Measurements from ENCODE around the gene RAB17.
A peak's percentile ranks its signal among the peaks of the same experiment; 100 is the strongest.

The RAB17 gene, protein sequence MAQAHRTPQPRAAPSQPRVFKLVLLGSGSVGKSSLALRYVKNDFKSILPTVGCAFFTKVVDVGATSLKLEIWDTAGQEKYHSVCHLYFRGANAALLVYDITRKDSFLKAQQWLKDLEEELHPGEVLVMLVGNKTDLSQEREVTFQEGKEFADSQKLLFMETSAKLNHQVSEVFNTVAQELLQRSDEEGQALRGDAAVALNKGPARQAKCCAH

DNA sequence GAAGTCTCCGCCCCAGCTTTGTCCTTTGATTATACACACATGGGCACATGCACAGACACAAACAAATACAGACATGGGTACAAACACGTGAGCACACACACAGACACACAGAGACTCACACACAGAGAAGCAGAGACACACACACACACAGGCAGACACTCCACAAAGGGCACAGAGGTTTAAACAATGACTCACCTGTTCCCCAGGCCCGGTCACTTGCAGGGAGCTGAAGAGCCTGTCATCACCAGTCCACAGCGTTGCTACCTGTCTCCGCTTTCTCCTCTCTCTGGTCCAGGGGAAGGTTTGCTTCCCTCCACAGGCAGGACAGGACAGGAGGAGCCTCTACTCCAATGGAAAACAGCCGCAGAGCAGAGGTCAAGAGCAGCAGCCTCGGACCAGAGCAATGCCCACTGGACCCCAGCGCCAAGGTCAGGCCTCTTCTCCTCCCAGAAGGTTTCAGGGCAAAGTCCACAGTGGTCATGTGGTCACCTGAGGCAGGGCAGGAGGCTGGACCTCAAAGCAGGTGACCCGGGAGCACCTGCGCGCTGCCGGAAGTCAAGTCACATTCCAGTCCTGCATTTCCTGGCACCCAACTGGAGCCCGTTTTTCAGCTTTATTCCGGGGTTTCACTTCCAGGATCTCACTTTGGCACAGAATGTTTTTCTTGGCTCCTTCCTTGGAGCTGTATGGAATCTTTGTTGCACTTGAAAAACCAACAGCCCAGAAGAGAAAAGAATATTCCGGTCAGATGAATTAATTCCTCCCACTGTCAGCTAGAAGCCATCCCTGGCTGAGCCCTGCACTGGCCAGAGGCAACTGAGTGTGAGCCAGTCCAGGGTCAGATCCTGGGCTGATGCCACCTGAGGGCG is at the start of gene RAB17:
RAB17 (minus strand) TSS at position 463 of the 869 bp plus-strand sequence. CDS start 4,580 bp downstream, outside the sequence.
- no peak within 1 kb of the TSS for H3K27ac ChIP-seq (ENCODE audit: low read depth, low read length)
- H3K27me3 ChIP-seq (ENCODE audit: control insufficient read depth, insufficient read depth, low read length) = no peaks in the 10 kb centered on the region
- H3K9ac ChIP-seq (ENCODE audit: low read length) = no peak within 1 kb of the TSS
- H3K4me3 ChIP-seq (ENCODE audit: low read length) = peak within 1 kb of the TSS; percentile 53
- no peaks in the 10 kb centered on the region for H3K36me3 ChIP-seq (ENCODE audit: control insufficient read depth, insufficient read depth, low read length)
- peaks cover 12% of the 10 kb centered on the region for H3K4me1 ChIP-seq (ENCODE audit: control insufficient read depth, insufficient read depth, low read length)

DNA sequence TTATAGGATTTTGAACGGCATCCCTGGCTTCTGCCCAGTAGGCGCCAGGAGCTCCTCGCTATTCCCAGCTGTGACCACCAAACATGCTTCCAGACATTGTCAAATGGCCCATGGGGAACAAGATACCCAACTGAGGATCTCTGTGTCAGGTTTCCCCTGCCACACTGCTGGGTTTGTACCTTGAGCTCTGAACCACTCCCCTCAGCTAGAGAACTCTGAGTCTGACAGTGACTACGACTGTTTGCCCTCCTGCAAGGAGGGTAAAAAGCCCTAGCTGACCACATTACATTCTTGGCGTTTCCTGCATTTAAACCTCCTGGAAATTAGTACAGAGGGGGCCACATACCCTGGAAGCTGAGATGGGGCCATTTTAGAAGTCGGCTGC is 49.3 kb upstream of the RAB17 start:
- no peak overlapping the region for H3K27ac ChIP-seq (ENCODE audit: low read depth, low read length)
- no peaks in the 10 kb centered on the region for H3K4me1 ChIP-seq (ENCODE audit: control insufficient read depth, insufficient read depth, low read length)
- no peak overlapping the region for H3K9ac ChIP-seq (ENCODE audit: low read length)
- no peaks in the 10 kb centered on the region for H3K27me3 ChIP-seq (ENCODE audit: control insufficient read depth, insufficient read depth, low read length)
- no peak overlapping the region for H3K4me3 ChIP-seq (ENCODE audit: low read length)
- H3K36me3 ChIP-seq (ENCODE audit: control insufficient read depth, insufficient read depth, low read length) = no peaks in the 10 kb centered on the region

DNA sequence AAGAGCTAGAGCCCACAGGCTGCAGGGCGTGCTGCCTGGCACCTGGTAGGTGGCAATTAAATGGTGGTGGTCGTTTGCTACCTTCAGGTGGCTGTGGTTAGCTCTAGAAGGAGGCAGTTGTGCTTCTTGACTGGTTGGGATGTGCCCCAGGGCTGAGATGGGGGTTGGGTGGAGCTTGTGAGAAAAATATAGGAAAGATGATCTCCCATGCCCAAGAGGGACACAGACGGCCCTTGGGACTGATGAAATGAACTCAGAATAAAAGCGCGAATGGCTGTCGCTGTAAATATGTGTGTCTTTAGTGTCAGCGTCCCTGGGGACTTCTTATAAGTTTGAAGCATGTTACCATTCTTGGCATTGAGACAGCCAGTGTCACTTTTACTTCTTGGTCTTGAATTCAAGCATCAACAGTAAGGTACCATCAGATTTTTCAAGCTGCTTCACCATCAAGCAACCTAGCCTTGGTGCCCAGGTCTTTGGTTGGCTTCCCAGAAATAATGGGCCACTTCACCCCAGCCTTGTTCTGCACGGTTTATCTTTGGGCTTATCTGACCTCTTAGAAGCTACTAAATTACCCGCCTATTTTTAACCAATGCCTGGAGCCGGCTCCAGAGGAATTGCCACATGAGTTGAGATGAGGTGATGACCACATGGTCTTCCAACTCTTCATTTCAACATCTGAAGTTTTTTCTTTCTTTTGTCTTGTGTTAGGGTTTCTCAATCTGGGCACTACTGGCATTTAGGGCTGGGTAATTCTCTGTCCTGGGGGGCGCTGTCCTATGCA is 48.7 kb upstream of the RAB17 start:
- no peak overlapping the region for H3K4me3 ChIP-seq (ENCODE audit: low read length)
- H3K36me3 ChIP-seq (ENCODE audit: control insufficient read depth, insufficient read depth, low read length) = no peaks in the 10 kb centered on the region
- H3K4me1 ChIP-seq (ENCODE audit: control insufficient read depth, insufficient read depth, low read length) = no peaks in the 10 kb centered on the region
- H3K27ac ChIP-seq (ENCODE audit: low read depth, low read length) = no peak overlapping the region
- no peak overlapping the region for H3K9ac ChIP-seq (ENCODE audit: low read length)
- H3K27me3 ChIP-seq (ENCODE audit: control insufficient read depth, insufficient read depth, low read length) = no peaks in the 10 kb centered on the region

DNA sequence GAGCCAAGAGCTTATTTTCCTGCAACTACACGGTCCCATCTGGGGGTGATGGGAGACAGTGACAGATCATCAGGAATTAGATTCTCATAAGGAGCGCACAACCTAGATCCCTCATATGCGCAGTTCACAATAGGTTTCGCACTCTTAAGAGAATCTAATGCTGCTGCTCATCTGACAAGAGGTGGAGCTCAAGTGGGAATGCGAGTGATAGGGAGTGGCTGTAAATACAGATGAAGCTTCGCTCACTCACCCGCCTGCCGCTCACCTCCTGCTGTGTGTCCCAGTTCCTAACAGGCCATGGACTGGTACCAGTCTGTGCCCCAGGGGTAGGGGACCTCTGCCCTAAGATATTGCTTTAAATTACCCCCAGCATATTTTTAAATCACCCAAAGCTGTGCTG is 47.6 kb upstream of the RAB17 start:
- Histone ChIP-seq H3K4me1 (ENCODE audit: control insufficient read depth, insufficient read depth, low read length) (peaks cover 5% of the 10 kb centered on the region), H3K27ac (ENCODE audit: low read depth, low read length) (no peak overlapping the region), H3K27me3 (ENCODE audit: control insufficient read depth, insufficient read depth, low read length) (no peaks in the 10 kb centered on the region), H3K4me3 (ENCODE audit: low read length) (no peak overlapping the region), H3K9ac (ENCODE audit: low read length) (no peak overlapping the region), H3K36me3 (ENCODE audit: control insufficient read depth, insufficient read depth, low read length) (no peaks in the 10 kb centered on the region)

DNA sequence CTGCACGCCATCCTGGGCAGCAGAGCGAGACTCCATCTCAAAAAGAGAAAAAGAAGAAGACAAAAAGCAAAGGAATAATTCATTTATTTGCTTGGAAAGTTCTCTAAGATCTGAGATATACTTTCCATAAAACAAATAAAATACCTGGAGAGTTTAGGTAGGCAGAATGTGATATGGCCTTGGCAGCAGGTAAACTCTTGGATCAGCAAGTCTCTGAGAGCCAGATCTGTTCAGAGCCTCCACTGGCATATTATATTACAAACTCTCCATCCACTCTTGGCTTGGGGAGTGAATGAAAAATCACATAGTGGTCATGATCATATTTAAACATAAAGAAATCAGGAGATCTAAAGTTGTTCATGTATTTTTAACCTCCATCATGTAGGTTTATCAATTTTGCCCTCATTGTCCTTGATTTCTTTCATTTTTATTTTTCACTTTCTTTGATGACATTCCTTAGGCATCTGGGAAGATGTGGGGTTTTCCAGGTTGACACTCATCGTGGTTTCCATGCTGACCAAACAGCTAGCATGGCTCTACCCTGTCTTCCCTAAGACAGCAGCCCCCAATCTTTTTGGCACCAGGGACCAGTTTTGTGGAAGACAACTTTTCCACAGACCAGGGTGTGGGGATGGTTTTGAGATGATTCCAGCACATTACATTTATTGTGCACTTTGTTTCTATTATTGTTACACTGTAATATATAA is 47.0 kb upstream of the RAB17 start:
- Histone ChIP-seq H3K4me3 (ENCODE audit: low read length) (no peak overlapping the region), H3K4me1 (ENCODE audit: control insufficient read depth, insufficient read depth, low read length) (peaks cover 6% of the 10 kb centered on the region), H3K9ac (ENCODE audit: low read length) (no peak overlapping the region), H3K27me3 (ENCODE audit: control insufficient read depth, insufficient read depth, low read length) (no peaks in the 10 kb centered on the region), H3K27ac (ENCODE audit: low read depth, low read length) (no peak overlapping the region), H3K36me3 (ENCODE audit: control insufficient read depth, insufficient read depth, low read length) (no peaks in the 10 kb centered on the region)

DNA sequence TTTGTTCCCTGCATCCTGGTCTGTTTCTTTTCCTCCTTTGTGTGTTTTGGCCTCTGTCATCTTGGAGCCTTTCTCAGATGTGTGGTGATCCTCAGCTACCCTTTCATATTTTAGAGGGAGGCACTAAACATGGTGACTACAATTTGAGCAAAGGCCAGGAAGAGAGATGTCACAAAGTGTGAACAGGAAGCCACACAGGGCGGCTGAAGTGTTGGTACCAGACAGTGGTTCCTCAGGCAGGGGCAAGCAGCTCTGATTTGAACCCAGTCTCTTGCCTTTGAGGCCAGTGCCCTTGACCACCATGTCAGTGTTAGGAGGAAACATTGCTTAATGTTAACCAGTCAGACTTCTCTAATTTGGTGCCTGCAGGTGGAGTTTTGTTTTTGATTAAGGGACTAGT is 46.0 kb upstream of the RAB17 start:
- no peaks in the 10 kb centered on the region for H3K27me3 ChIP-seq (ENCODE audit: control insufficient read depth, insufficient read depth, low read length)
- H3K4me3 ChIP-seq (ENCODE audit: low read length) = no peak overlapping the region
- H3K27ac ChIP-seq (ENCODE audit: low read depth, low read length) = no peak overlapping the region
- H3K9ac ChIP-seq (ENCODE audit: low read length) = no peak overlapping the region
- H3K36me3 ChIP-seq (ENCODE audit: control insufficient read depth, insufficient read depth, low read length) = no peaks in the 10 kb centered on the region
- H3K4me1 ChIP-seq (ENCODE audit: control insufficient read depth, insufficient read depth, low read length) = peaks cover 6% of the 10 kb centered on the region

DNA sequence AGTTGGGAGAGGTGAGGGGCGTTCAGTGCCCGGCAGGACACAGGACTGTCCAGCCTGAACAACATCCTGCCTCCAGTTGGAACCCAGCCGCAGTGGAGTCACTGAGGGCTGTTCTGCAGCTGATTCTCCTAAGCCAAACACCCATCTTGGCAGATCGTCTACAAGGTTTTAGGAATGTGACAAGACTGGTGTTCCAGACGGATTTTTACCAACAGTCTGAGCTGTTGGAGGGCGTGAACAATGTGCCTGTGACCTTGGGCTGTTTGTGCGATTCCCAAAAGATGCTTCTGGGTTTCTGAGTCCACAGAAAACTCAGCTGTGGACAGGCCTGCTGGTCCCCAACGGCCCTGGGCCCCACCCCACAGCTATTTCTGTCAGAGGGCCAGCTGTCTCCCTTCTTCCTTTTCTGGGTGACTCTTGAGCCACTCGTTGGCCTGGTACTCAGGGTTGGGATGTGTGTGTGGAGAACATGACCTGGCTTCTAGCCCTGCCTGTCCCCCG is 42.6 kb upstream of the RAB17 start:
- H3K4me3 ChIP-seq (ENCODE audit: low read length) = no peak overlapping the region
- no peaks in the 10 kb centered on the region for H3K36me3 ChIP-seq (ENCODE audit: control insufficient read depth, insufficient read depth, low read length)
- no peak overlapping the region for H3K27ac ChIP-seq (ENCODE audit: low read depth, low read length)
- H3K4me1 ChIP-seq (ENCODE audit: control insufficient read depth, insufficient read depth, low read length) = peaks cover 15% of the 10 kb centered on the region
- no peak overlapping the region for H3K9ac ChIP-seq (ENCODE audit: low read length)
- H3K27me3 ChIP-seq (ENCODE audit: control insufficient read depth, insufficient read depth, low read length) = no peaks in the 10 kb centered on the region

DNA sequence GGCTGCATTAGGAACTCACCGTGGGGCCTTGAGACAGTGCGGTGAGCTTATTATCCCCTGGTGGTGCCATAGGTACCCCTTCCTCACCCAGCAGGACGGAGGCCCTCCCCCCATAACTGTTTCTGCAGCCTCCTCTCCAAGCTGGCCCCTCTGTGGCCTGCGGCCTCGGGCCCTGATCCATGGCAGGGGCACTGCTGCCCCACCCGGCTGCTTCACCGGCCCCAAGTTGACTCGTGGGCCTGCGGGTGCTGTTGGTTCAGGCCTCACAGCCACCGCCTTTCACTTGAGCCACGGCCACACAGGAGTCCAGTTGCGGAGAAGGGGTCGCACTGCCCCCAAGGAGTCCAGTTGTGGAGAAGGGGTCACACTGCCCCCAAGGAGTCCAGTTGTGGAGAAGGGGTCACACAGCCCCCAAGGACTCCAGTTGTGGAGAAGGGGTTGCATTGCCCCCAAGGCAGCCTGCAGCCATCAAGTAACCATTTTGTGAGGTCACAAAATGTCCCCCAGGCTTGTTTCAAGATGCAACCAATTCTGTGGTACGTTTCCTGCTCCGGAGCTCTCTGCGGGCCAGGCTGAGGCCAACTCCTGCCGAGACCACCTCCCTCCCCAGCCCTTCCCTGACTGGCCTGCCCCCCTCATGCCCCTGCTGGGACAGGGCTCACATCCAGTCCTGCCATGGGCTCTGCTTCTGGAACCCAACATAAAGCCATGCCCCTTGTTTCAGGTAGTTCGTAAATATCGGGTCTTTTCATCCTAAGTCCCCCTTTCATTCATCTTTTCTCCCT is 41.5 kb upstream of the RAB17 start:
- H3K9ac ChIP-seq (ENCODE audit: low read length) = no peak overlapping the region
- no peaks in the 10 kb centered on the region for H3K36me3 ChIP-seq (ENCODE audit: control insufficient read depth, insufficient read depth, low read length)
- H3K27ac ChIP-seq (ENCODE audit: low read depth, low read length) = no peak overlapping the region
- H3K4me3 ChIP-seq (ENCODE audit: low read length) = no peak overlapping the region
- peaks cover 15% of the 10 kb centered on the region for H3K4me1 ChIP-seq (ENCODE audit: control insufficient read depth, insufficient read depth, low read length)
- H3K27me3 ChIP-seq (ENCODE audit: control insufficient read depth, insufficient read depth, low read length) = no peaks in the 10 kb centered on the region

DNA sequence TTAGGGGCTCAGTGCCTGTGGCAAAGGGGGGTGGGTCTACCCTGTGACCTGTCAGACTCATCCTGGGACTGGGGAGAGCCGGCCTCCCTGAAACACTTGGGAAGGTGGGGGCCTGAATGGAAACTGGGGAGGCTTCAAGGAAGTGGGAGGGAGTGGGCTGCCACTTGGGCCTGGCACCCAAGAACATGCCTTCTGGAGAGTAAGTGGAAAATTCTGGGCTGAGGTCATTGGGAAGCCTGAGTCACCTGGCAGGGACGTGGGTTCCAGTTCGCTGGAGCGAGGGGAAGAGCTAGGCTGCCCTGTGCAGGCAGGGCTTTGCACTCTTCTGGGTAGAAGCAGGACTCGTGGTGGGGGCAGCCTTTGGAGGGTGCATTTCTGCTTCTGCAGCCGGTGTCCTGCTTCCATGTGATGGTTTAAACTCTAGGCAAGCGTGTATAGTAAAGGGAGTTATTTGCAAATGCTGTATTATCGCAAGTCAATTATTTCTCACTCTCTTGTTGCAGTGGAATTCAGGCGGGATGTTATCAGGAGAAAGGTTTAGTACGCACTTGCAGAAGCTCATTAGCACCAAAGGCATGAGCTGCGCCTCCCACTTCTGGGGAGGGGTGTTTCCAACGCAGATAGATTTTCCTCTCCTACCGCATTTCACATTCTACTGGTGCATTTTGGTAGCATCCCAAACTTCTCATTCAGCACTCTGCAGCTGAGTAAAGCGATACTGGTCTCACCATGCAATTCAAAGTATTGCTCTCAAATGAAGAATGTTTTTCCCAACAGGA is 40.7 kb upstream of the RAB17 start:
- Histone ChIP-seq H3K27ac (ENCODE audit: low read depth, low read length) (no peak overlapping the region), H3K9ac (ENCODE audit: low read length) (no peak overlapping the region), H3K36me3 (ENCODE audit: control insufficient read depth, insufficient read depth, low read length) (no peaks in the 10 kb centered on the region), H3K27me3 (ENCODE audit: control insufficient read depth, insufficient read depth, low read length) (no peaks in the 10 kb centered on the region), H3K4me3 (ENCODE audit: low read length) (no peak overlapping the region), H3K4me1 (ENCODE audit: control insufficient read depth, insufficient read depth, low read length) (peaks cover 15% of the 10 kb centered on the region)

DNA sequence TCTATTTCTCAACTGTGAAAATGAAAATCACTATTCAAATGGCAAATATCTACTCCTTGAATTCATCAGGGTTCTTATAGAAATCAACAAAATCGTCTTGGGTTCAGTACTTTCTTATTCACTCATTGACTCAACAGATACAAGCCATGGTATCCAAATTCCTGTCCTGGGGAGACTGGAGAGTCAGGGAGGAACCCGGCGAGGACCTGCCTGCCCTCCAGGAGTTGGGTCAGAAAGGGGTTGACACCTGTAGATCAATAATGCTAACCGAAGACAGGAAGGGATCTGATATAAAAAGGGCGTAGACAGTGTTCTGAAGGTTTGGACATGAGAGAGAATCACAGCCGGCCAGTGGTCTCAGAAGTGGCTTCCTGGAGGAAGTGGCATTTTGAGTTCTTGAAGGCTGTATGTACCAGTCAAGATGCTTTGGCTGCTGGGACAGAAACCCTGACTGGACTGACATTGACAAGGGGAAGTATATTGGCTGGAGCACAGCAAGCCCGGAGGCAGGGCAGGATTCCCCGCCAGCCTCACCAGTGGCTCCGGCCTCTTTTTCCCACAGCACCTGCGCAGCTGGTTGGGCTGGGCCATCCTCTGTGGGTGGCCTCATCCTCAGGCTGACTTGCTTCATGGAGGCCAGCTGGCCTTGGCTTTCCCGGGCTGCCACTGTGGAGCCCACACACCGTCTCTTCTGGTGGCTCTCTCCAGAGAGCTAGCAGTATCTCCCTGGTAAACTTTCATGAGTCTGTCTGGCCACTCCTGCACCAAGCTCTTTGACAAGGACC is 39.9 kb upstream of the RAB17 start:
- peaks cover 15% of the 10 kb centered on the region for H3K4me1 ChIP-seq (ENCODE audit: control insufficient read depth, insufficient read depth, low read length)
- H3K27ac ChIP-seq (ENCODE audit: low read depth, low read length) = no peak overlapping the region
- no peak overlapping the region for H3K9ac ChIP-seq (ENCODE audit: low read length)
- H3K36me3 ChIP-seq (ENCODE audit: control insufficient read depth, insufficient read depth, low read length) = no peaks in the 10 kb centered on the region
- H3K27me3 ChIP-seq (ENCODE audit: control insufficient read depth, insufficient read depth, low read length) = no peaks in the 10 kb centered on the region
- no peak overlapping the region for H3K4me3 ChIP-seq (ENCODE audit: low read length)

Measured in rectal smooth muscle tissue (tissue), 1 donor.